Measurements from ENCODE around the gene CGB2.

- TF ChIP-seq POLR2AphosphoS5 (IDR thresholded peaks at IDR 0.05) (no peak), EP300 (IDR thresholded peaks at IDR 0.05) (no peak)
- TF ChIP-seq, protein P1, sequence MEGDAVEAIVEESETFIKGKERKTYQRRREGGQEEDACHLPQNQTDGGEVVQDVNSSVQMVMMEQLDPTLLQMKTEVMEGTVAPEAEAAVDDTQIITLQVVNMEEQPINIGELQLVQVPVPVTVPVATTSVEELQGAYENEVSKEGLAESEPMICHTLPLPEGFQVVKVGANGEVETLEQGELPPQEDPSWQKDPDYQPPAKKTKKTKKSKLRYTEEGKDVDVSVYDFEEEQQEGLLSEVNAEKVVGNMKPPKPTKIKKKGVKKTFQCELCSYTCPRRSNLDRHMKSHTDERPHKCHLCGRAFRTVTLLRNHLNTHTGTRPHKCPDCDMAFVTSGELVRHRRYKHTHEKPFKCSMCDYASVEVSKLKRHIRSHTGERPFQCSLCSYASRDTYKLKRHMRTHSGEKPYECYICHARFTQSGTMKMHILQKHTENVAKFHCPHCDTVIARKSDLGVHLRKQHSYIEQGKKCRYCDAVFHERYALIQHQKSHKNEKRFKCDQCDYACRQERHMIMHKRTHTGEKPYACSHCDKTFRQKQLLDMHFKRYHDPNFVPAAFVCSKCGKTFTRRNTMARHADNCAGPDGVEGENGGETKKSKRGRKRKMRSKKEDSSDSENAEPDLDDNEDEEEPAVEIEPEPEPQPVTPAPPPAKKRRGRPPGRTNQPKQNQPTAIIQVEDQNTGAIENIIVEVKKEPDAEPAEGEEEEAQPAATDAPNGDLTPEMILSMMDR (IDR thresholded peaks at IDR 0.05) = no peak
Measured at GRCh38 chr19:49067554-49067953, 35.9 kb downstream of the CGB2 start.

Data from esophagus muscularis mucosa (tissue), 4 donors.